ENCODE measurements around the gene SORBS1. TPM values are rescaled to one million over a fixed set of nuclear protein-coding genes. Genes with fewer than 3 reads are reported as not detected.
A peak's percentile ranks its signal among the peaks of the same experiment; 100 is the strongest.

SORBS1 gene
- total and polyA plus RNA-seq, 8 donors = 34.4 to 713 (median 168) TPM

DNA sequence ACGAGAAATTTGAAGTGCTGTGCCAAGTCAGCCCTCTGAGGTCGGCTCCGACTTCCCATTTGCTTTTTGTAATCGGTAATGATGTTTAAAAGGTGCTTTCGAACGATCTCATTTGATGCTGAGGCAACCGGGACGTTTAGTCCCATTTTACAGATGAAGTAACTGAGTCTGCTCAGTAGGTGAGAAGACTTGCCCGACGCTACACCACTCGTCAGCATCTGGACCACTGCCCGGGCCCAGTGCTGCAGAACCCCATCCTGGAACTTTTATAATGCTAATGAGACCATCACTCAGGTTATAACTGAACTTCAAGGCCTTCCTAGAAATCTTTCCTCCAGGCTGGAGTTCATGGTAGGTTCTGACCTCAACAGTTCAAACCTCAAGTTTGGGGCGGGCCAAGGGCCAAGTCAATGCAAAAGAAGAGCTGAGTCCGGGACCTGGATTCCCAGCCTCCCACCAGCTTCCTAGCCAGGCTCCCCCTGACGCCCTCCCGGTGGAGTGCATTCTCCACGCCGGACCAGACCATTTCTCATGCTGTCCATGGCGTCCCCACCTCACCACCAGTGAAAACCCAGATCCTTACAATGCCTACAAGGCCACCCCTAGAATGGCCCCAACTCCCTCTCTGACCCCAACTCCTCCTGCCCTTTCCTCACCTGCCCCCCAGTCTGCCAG, 269.7 kb downstream of the SORBS1 start:
- no peak for TF ChIP-seq CTCF (IDR thresholded peaks at IDR 0.05)
- Histone ChIP-seq H3K4me3 (peak overlapping the region; percentile 71 to 86 (median 77)), H3K36me3 (no peaks in the 10 kb centered on the region), H3K9me3 (no peaks in the 10 kb centered on the region), H3K27ac (peak overlapping the region; percentile 85 to 93 (median 91)), H3K27me3 (peaks cover 0 to 14% (median 0%) of the 10 kb centered on the region in 3 donors), H3K4me1 (peaks cover 26 to 58% (median 53%) of the 10 kb centered on the region in 4 donors)
- intact Hi-C loops (cut with DNase I; ENCODE audit: low total_unique reads) = no loop called here
- 55 to 67% (median 59%) methylated on average over 18 to 19 of the region's 19 CpGs for WGBS, 5 donors
- no peak for DNase-seq

GRCh38 chr10:95290461-95291364, 270.5 kb downstream of the SORBS1 start, which contains the start of gene PDLIM1:
TSS of gene PDLIM1 (minus strand) at chr10:95291003. CDS start at chr10:95290915, 88 bp downstream.
- no peaks in the 10 kb centered on the region for H3K9me3 ChIP-seq
- peak within 1 kb of the TSS; percentile 71 to 86 (median 77) for H3K4me3 ChIP-seq
- peak within 1 kb of the TSS; percentile 89 to 93 (median 91) for H3K27ac ChIP-seq
- H3K36me3 ChIP-seq = no peaks in the 10 kb centered on the region
- peaks cover 0 to 14% (median 0%) of the 10 kb centered on the region in 3 donors for H3K27me3 ChIP-seq
- DNase-seq = peak; percentile 79 to 92
- 0 to 2% (median 1%) methylated on average over 36 to 119 of the region's 119 CpGs for whole genome bisulfite sequencing, 5 donors
- H3K4me1 ChIP-seq = peaks cover 31 to 63% (median 58%) of the 10 kb centered on the region in 4 donors
- TF ChIP-seq POLR2A (IDR thresholded peaks at IDR 0.05) = peak in 1 of 4 donors; percentile 51
- TF ChIP-seq POLR2AphosphoS5 (IDR thresholded peaks at IDR 0.05) = peak; percentile 38 to 97 (median 87)
- TF ChIP-seq CTCF (IDR thresholded peaks at IDR 0.05) = peak in 3 of 7 experiments; percentile 7 to 39 (median 23)
- TF ChIP-seq EP300 (IDR thresholded peaks at IDR 0.05) = no peak
- intact Hi-C loops (cut with DNase I; ENCODE audit: low total_unique reads) = no loop called here

- Histone ChIP-seq H3K4me3 (peak overlapping the region; percentile 71 to 86 (median 77)), H3K27ac (peak overlapping the region; percentile 89 to 93 (median 91)), H3K27me3 (peaks cover 0 to 14% (median 0%) of the 10 kb centered on the region in 3 donors), H3K4me1 (peaks cover 30 to 62% (median 57%) of the 10 kb centered on the region in 4 donors), H3K36me3 (no peaks in the 10 kb centered on the region), H3K9me3 (no peaks in the 10 kb centered on the region)
- peak in 1 of 7 experiments; percentile 4 for TF ChIP-seq CTCF (IDR thresholded peaks at IDR 0.05)
- TF ChIP-seq POLR2AphosphoS5 (IDR thresholded peaks at IDR 0.05) = no peak
- no peak for TF ChIP-seq POLR2A (IDR thresholded peaks at IDR 0.05)
- TF ChIP-seq EP300 (IDR thresholded peaks at IDR 0.05) = no peak
- peak in 1 of 2 donors; percentile 29 for DNase-seq
- 11 to 30% (median 18%) methylated on average over 14 of the region's 14 CpGs for WGBS, 5 donors
- intact Hi-C loops (cut with DNase I; ENCODE audit: low total_unique reads) = no loop called here
These were observed 271.2 kb downstream of the SORBS1 start for GRCh38 chr10:95289921-95290421.
